ENCODE results near the gene NCR3LG1. TPM values are rescaled to one million over a fixed set of nuclear protein-coding genes. Genes with fewer than 3 reads are reported as not detected.

Gene NCR3LG1
- total and polyA plus RNA-seq, 2 experiments from 2014 or later: 0.83 to 1.3 TPM

GRCh38 chr11:17352950-17353820 lies 1.6 kb downstream of the NCR3LG1 start:
- peak; percentile 91 for DNase-seq
- no peaks in the 10 kb centered on the region for H3K27me3 ChIP-seq (replicated peaks; ENCODE audit: insufficient read depth)

DNA sequence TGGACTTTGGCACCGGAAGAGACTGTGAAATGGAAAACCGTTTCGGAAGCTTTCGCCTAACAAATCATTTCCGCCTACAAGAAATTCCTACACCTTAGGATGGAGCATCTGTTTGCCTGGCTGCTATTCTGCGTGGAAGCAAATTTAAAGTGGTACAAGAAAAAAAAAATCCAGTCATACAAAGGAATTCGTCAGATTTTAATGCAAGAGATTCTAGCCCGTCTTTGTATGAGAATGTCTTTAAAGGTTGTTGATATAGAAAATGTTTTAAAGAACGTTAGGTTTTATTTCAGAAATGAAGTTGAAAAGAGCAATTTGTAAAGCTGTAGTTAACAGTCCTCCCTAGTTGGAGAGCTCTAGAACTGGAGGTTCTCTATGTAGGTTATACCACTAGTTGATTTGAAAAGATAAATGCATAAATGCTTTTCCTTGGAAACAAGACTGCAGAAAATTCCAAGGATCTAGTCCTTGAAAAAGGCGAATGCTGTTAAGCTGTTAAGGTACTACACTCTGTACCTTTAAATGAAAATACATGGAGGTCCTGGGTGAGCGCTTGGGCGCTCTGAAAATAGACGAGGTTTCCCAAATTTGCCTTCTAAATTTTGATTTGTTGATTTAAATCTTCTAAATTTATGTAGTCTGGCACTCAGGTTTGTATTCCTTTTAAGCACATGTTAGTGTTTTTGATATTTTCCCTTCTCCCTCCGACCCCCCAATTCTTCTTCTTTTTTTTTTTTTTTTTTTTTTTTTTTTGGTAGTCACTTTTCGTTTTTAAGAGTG lies 2.4 kb downstream of the NCR3LG1 start:
- H3K27ac ChIP-seq: peak overlapping the region; percentile 82

More at GRCh38 chr11:17352950-17353820, 1.6 kb downstream of the NCR3LG1 start:
- Histone ChIP-seq H3K4me2 (ENCODE audit: unreplicated experiment) (peak overlapping the region; percentile 96), H2AFZ (peak overlapping the region; percentile 96), H4K20me1 (ENCODE audit: insufficient read depth) (no peaks in the 10 kb centered on the region), H3K9ac (peak overlapping the region; percentile 89), H3K27ac (peak overlapping the region; percentile 82), H3F3A (ENCODE audit: insufficient read depth) (peaks cover 21% of the 10 kb centered on the region), H3K4me1 (ENCODE audit: insufficient read depth) (peaks cover 9% of the 10 kb centered on the region; the same call in 1 of the 2 replicates), H3K4me3 (peak overlapping the region; percentile 90), H3K79me2 (ENCODE audit: insufficient read depth) (no peaks in the 10 kb centered on the region), H3K36me3 (ENCODE audit: low read depth) (no peaks in the 10 kb centered on the region), H3K9me2 (ENCODE audit: insufficient read depth) (no peaks in the 10 kb centered on the region), H3K9me3 (ENCODE audit: low read depth) (no peaks in the 10 kb centered on the region)
- TF ChIP-seq EZH2phosphoT487 (IDR thresholded peaks at IDR 0.05; ENCODE audit: insufficient read depth, low read depth) (no peak), EZH2 (IDR thresholded peaks at IDR 0.05; ENCODE audit: insufficient read depth, poor library complexity, severe bottlenecking) (no peak)
- WGBS, 2 experiments (ENCODE audit: low coverage in 1 of 2, low lambda C conversion rate in 2 of 2, missing lambda C conversion rate in 2 of 2): 1% methylated on average over 48 to 67 of the region's 69 CpGs
- in situ Hi-C loops (cut with MboI): no loop called here

GRCh38 chr11:17354601-17354991 lies 3.0 kb downstream of the NCR3LG1 start:
- Histone ChIP-seq H3K36me3 (ENCODE audit: low read depth) (no peaks in the 10 kb centered on the region), H3K27ac (no peak overlapping the region), H3K79me2 (ENCODE audit: insufficient read depth) (no peaks in the 10 kb centered on the region), H3K4me1 (ENCODE audit: insufficient read depth) (peaks cover 9% of the 10 kb centered on the region; the same call in 1 of the 2 replicates), H3K4me3 (peak overlapping the region; percentile 90), H3K9me3 (ENCODE audit: low read depth) (no peaks in the 10 kb centered on the region), H3K9ac (peak overlapping the region; percentile 89), H3K27me3 (replicated peaks; ENCODE audit: insufficient read depth) (no peaks in the 10 kb centered on the region), H3F3A (ENCODE audit: insufficient read depth) (peaks cover 21% of the 10 kb centered on the region), H4K20me1 (ENCODE audit: insufficient read depth) (no peaks in the 10 kb centered on the region), H2AFZ (peak overlapping the region; percentile 96; the same call in 1 of the 2 replicates), H3K9me2 (ENCODE audit: insufficient read depth) (no peaks in the 10 kb centered on the region), H3K4me2 (ENCODE audit: unreplicated experiment) (peak overlapping the region; percentile 96)
- whole genome bisulfite sequencing, 2 experiments (ENCODE audit: low coverage in 1 of 2, low lambda C conversion rate in 2 of 2, missing lambda C conversion rate in 2 of 2): 74% methylated on average over 3 of the region's 3 CpGs
- DNase-seq: peak; percentile 76
- TF ChIP-seq EZH2 (IDR thresholded peaks at IDR 0.05; ENCODE audit: insufficient read depth, poor library complexity, severe bottlenecking): no peak
- no peak for TF ChIP-seq EZH2phosphoT487 (IDR thresholded peaks at IDR 0.05; ENCODE audit: insufficient read depth, low read depth)
- in situ Hi-C loops (cut with MboI): no loop called here

More for the DNA sequence above, 2.4 kb downstream of the NCR3LG1 start:
- Histone ChIP-seq H4K20me1 (ENCODE audit: insufficient read depth) (no peaks in the 10 kb centered on the region), H3K27me3 (replicated peaks; ENCODE audit: insufficient read depth) (no peaks in the 10 kb centered on the region), H3K4me3 (peak overlapping the region; percentile 90), H3K4me2 (ENCODE audit: unreplicated experiment) (peak overlapping the region; percentile 96), H3K79me2 (ENCODE audit: insufficient read depth) (no peaks in the 10 kb centered on the region), H3K9ac (peak overlapping the region; percentile 89), H3F3A (ENCODE audit: insufficient read depth) (peaks cover 21% of the 10 kb centered on the region), H3K9me3 (ENCODE audit: low read depth) (no peaks in the 10 kb centered on the region), H3K9me2 (ENCODE audit: insufficient read depth) (no peaks in the 10 kb centered on the region), H3K36me3 (ENCODE audit: low read depth) (no peaks in the 10 kb centered on the region), H2AFZ (peak overlapping the region; percentile 96), H3K4me1 (ENCODE audit: insufficient read depth) (peaks cover 9% of the 10 kb centered on the region; the same call in 1 of the 2 replicates)
- 6 to 9% methylated on average over 15 of the region's 15 CpGs for WGBS, 2 experiments (ENCODE audit: low coverage in 1 of 2, low lambda C conversion rate in 2 of 2, missing lambda C conversion rate in 2 of 2)
- TF ChIP-seq EZH2 (IDR thresholded peaks at IDR 0.05; ENCODE audit: insufficient read depth, poor library complexity, severe bottlenecking) (no peak), EZH2phosphoT487 (IDR thresholded peaks at IDR 0.05; ENCODE audit: insufficient read depth, low read depth) (no peak)
- DNase-seq: peak; percentile 22
- in situ Hi-C loops (cut with MboI): no loop called here

GRCh38 chr11:17366495-17366894 lies 14.9 kb downstream of the NCR3LG1 start:
- H4K20me1 ChIP-seq (ENCODE audit: insufficient read depth): no peaks in the 10 kb centered on the region
- 86 to 94% methylated on average over 1 of the region's 1 CpG for WGBS, 2 experiments (ENCODE audit: low coverage in 1 of 2, low lambda C conversion rate in 2 of 2, missing lambda C conversion rate in 2 of 2)
- no peaks in the 10 kb centered on the region for H3K27me3 ChIP-seq (replicated peaks; ENCODE audit: insufficient read depth)
- H3K9me3 ChIP-seq (ENCODE audit: low read depth): no peaks in the 10 kb centered on the region
- no peaks in the 10 kb centered on the region for H3K4me1 ChIP-seq (ENCODE audit: insufficient read depth)
- no peak overlapping the region for H3K4me3 ChIP-seq
- H3F3A ChIP-seq (ENCODE audit: insufficient read depth): no peaks in the 10 kb centered on the region
- DNase-seq: no peak
- no peaks in the 10 kb centered on the region for H3K79me2 ChIP-seq (ENCODE audit: insufficient read depth)
- in situ Hi-C loops (cut with MboI): no loop called here
- H3K36me3 ChIP-seq (ENCODE audit: low read depth): peaks cover 33% of the 10 kb centered on the region
- H3K9ac ChIP-seq: no peak overlapping the region
- no peak overlapping the region for H3K4me2 ChIP-seq (ENCODE audit: unreplicated experiment)
- no peak overlapping the region for H3K27ac ChIP-seq
- TF ChIP-seq EZH2phosphoT487 (IDR thresholded peaks at IDR 0.05; ENCODE audit: insufficient read depth, low read depth): no peak
- no peak for TF ChIP-seq EZH2 (IDR thresholded peaks at IDR 0.05; ENCODE audit: insufficient read depth, poor library complexity, severe bottlenecking)
- H3K9me2 ChIP-seq (ENCODE audit: insufficient read depth): no peaks in the 10 kb centered on the region
- no peak overlapping the region for H2AFZ ChIP-seq

All from GM23248 (cell line).